ENCODE measurements around the gene TIMM44.

- no peak for TF ChIP-seq POLR2A (IDR thresholded peaks at IDR 0.05; ENCODE audit: low read length)
- TF ChIP-seq GATA1 (IDR thresholded peaks at IDR 0.05; ENCODE audit: low read depth, low read length), result no peak
Measured at GRCh38 chr19:7981661-7982060, 38.2 kb upstream of the TIMM44 start.
